Left renal cortex interstitium (tissue), 4 donors: ENCODE measurements around the gene KCNIP4. TPM values are rescaled to one million over a fixed set of nuclear protein-coding genes. Genes with fewer than 3 reads are reported as not detected.

Source experiments
- DNase-seq, 4 donors: peaks; one replicate each; pipeline ENCODE4 v3.0.0-alpha.2; 2013; ENCODE audit warnings: low read depth in 4 of 4, low spot score in 2 of 4, missing footprints in 1 of 4
- polyA plus RNA-seq, 4 donors: library from polyadenylated mRNA; unstranded; fragments of 120-200 nt; gene quantifications; one replicate each; pipeline ENCODE4 v1.2.1, GENCODE V29; 2013; ENCODE audit not compliant: insufficient read length in 4 of 4

The KCNIP4 gene
- polyA plus RNA-seq, 4 donors, result 12.3 to 15.6 (median 13.9) TPM

DNA sequence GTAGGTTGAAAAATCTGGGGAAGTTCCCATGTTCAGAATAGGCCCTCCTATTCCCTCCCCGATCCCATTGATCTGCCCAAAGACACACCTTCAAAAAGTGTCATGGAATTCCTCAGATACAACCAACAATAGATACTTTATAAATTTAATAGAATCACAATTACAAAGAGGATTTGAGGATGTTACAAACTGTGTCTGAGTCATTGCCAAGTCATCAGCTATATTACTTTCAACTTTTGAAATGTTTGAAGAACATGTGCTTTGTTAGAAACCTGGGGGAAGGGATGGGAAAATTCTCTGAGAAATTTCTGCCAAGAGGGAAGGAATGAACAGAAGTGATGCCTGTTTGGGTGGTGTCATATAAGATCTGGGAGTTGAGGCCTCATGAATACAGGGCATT, 46.7 kb downstream of the KCNIP4 start:
- no peak for DNase-seq

DNA sequence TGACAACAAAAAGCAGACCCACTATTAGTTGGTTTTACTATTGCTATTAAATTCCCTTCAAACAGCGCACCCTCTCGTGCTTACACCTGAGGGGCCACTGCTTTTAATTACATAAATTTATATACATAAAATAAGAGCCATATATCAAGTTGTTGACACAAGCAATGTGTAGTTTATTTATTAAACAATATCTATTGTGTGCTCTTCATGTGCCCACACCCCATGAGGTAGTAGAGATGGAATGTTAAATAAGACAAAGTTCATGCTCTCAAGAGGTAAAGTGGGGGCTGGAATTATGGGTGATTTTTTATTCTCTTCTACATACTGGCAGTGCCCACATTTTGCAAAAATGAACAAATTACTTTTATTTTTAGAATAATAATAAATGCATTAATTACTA, 47.3 kb downstream of the KCNIP4 start:
- no peak for DNase-seq

DNA sequence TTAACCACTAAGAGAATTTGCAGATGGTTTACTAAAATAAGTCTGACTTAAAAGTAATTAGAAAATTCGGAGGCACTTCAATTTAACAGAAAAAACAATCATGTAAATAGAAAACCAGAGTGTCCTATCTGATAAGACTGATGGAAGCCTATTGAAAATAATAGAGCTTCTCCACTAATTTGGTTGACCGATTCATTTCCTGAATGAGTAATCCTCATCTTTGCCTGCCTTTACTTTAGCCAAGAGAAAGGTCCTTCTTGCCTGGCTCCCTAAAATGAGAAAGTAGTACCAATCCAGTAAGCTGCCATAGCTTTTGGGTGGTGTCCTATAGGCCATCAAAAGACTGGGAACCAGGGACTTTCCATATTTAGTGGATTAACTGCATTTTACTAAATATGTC, 48.4 kb downstream of the KCNIP4 start:
- no peak for DNase-seq

DNA sequence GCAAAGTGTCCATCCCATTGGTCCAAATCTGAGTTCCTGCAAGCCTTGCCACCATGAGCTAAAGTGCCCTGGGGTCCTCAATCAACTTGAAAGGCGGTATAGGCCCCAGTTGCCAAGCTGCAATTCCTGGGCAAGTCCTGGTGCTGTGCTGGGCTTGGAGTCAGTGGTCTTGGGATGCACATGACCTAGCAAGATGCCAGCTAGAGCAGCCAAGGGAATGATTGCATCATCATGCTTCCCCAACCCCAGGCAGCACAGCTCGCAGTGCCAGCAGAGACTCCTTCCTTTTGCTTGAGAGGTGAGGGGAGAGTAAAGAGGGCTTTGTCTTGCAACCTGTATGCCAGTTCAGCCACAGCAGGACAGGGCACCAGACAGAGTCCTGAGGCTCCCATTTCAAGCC, 50.5 kb downstream of the KCNIP4 start:
- no peak for DNase-seq

DNA sequence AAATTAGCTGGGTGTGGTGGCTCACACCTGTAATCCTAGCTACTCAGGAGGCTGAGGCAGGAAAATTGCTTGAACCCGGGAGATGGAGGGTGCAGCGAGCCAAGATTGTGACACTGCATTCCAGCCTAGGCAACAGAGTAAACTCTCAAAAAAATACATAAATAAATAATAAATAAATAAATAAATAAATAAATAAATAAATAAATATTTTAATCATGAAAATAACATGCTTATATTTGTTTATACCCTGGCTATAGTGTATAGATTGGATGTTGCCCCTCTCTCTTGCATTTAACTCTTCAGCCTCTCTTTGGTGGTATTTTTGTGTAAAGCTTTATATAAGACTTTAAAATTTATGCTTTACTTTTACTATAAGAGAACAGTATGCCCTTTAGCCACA, 51.8 kb downstream of the KCNIP4 start:
- DNase-seq, result no peak

DNA sequence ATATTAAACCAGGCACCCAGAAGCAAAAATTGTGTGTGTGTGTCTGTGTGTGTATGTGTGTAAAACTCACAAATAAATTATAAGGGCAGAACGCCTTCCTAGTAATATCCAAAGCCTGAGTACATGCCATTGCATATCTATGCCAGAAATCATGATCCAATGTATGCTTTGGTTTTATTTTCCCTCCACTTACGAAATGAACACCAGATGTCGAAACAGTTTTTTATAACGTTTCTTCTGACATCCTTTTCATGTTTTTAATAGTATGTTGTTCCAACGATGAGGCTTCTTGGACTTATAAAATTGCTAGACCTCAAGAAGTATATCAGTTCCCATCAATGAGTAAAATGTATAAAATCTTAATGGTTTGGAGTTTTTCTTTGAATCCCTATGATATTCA, 55.4 kb downstream of the KCNIP4 start:
- DNase-seq, result no peak

DNA sequence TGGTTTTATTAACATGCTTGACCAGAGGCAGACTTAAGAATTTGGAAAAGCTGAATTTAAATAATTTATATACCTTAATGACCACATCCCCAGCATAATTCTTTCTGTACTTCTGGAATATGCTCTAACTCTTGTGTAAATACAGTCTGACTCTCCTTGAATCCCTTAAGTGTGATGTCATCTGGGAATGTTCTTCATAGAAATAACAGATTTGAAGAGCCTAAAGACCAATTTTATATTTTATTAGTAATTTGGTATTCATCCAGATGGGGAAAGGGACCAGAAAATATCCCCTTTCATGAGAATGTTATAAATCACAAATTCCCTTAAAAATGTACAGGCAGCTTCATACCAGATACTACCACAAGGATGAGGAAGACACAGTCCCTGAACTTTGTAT, 58.3 kb downstream of the KCNIP4 start:
- no peak for DNase-seq

DNA sequence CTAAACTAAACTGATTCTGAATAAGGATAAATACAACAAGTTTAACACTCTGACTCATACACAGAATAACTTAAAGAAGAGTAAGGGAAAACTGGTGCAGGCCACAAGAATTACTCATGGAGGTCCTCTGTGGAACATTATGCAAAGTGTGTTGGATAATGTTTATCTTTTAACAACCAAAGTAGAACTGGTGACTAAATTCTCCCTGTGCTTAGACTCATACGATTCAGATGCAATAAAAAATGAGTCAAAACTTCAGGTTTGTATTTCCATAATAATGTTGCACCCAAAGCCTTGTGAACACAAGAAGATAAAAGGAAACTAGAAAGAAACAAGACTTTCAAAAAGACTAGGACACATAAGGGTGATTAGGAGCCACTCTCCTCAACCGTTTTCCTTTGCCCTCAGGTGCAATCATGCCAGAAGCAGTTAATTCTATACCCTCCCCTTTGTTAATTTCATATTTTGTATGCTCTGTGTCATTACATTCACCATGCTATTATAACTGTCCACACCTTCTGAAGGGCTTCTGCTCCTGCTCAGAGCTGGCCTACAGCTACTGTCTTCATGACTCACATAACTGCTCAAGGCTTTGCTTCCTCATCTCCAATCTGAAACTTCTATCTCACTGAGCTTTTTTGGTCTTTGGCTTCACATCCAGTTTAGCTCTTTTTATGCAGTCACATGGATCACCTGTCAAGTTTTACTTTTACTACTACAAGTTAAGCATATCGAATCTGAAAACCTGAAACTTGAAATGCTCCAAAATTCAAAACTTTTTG, 60.2 kb downstream of the KCNIP4 start:
- DNase-seq, result no peak

DNA sequence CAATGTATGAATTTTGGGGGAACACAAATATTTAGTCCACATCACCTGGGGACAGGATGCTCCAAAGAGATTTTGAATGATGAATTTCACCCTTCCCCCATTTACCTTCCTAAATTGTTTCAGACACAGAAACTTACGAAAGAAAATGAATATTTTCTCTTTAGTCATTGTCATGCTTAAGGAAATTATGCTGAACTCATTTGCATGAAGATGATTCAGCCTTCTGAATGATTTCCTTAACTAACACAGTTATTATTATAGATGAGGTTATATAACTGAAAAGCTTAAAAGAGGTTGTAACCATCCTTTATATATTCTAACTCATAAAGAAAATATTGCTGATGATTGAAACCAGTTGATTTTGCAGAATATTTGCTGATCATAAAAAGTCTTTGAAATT, 61.1 kb downstream of the KCNIP4 start:
- no peak for DNase-seq

DNA sequence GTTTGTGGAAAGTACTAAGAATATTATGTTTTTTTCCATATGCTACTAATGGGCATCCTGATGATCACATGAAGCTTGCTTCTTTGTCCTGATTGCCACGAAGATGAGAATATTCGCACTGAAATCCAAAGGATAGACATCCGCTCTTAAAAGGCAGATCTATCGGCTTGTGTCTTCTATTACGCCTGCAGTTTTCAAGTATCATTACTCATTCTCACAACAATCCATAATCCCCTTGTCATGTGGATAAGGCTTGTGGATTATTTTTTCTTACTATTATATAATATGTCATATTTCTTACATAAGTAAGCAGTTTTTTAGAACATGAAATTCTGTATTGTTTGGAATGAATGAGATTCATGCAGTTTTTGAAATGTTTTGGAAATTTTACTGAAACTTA, 62.8 kb downstream of the KCNIP4 start:
- no peak for DNase-seq

DNA sequence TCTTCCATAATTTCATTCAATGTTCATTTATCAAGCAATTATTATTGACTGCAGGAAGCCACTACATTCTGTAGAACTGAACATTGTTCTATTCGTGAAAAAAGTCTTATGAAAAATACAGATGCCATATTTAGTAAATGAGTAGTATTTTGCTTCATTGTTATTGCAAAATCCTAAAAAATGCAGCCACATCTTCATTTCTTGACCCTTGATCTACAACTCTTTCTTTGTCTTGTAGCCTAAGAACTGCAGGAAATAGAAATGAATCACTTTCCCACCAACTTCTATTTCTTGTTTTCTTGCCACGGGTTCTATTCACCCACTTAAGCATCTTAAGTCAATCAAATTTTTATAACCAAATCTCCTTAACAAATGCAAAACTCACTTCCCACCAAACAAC, 63.3 kb downstream of the KCNIP4 start:
- no peak for DNase-seq

DNA sequence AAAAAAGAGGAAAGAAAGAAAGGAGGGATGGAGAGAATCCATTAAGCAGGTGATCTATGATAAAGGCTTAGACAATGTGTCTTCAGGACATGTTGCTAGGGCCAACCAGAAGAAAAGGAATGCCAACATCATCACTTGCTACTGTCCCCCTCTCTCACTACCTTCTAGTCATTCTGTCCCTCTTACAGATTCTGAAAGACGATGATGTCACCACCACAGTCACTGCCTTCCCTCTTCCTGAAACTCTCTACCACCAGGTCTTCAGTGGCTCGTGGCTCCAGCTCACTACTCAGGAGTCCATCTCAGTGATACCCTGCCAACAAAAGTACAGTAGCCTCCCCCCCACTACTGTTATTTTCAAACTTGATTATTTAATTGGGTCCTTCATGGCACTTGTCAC, 64.0 kb downstream of the KCNIP4 start:
- DNase-seq, result no peak

DNA sequence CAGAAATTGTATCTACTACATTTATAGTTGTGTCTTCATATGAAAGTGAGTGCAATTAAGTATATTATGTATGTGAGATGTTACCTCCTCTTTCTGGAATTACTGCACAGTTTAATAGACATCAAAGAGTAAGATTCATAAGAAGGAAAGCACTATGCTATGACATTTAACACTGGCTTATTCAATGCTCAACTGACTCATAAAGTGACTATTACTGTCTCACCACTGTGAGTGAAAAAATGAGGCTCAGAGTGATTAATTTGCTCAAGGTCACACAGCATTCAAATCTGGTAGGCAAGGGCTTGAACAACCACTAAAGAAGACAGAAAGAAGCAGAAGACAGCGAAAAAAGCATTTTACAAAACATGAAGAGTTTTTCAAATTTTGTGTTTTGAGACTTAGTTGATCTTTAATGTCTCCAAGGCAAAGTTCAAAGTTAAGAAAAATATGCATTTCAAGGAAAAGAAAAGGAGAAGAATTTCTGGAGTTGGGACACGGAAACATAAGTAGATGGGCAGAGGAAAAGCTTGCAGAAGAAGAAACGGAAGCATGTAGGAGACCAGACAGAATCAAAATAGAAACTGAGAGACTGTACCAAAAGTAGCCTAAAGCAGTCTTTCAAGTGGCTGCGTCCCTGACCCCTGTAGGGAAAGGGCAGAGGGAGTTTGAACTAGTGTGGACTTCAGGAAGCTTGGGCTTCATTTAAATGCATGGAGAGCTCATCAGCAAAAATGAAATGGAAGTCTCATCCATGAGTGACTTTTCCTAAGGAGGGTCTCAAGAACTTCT, 66.3 kb downstream of the KCNIP4 start:
- DNase-seq, result no peak

DNA sequence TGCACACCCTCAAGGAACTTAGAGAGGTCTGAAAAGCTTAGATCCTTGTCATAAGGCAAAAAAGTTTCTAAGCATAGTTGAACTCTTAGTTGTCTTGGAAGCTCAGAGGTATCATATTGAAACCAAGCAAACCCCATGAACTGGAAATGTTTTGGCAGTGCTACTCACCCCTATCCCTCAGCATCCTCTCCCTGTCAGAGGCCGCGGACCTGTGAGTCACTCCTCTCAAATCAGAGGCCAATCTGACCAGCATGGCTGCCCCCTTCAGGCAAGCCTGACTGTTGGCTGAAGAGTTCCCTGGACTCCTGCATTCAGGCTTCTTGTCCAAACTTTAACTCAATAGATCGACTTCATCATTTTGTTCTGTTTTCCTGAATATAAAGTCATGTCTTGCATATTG, 69.4 kb downstream of the KCNIP4 start:
- no peak for DNase-seq

DNA sequence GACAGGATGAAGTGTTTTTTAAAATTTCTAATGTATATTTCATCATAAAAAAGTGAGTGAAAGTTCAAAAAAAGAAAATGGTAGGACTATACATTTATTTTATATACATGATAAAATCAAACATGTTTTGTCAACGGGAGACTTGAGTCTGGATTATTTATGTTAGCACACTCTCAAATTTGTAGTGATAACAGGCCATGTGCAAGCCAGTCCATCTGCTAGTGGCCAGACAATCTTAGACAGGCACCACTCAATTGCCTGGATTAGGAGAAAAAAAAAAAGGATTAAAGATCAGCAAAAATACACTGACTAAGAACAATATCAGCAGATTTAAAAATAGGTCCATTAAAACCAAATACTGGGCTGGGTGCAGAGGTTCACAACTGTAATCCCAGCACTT, 71.9 kb downstream of the KCNIP4 start:
- no peak for DNase-seq

DNA sequence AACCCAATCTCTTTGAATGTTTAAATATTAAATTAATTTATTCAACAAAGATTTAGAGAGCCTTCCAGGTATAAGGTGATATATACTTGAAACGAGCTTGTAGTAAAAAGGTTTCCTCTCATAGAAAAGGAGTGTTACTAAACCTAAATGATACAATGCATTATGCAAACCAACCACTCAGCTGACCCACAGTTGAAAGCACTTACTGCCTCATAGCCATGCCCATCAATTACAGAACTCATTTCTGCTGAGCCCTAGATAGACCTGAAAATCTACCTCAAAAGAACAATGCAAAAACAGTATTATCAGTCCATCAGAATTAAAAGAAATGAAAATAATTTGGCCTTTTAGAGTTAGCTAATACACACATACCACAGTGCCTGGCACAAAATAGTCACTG, 75.4 kb downstream of the KCNIP4 start:
- no peak for DNase-seq

DNA sequence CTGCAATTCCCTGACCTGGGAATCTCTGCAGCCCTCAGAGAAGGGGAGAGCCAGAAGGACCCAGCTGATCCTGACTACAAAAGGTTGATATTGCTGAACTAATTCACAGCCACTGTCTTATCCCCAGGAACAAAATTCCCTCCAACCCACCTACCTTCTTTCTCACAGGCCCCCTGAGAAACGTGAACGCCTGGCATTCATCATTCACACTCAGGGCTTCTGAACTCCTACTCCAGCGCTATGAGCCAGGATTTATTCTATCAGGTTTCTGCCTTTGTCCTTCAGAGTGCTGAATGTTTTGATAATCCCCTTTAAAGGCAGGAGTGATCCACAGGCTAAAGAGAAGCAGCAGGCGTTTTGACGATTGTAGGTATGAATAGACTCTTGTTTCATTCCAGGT, 76.5 kb downstream of the KCNIP4 start:
- no peak for DNase-seq

DNA sequence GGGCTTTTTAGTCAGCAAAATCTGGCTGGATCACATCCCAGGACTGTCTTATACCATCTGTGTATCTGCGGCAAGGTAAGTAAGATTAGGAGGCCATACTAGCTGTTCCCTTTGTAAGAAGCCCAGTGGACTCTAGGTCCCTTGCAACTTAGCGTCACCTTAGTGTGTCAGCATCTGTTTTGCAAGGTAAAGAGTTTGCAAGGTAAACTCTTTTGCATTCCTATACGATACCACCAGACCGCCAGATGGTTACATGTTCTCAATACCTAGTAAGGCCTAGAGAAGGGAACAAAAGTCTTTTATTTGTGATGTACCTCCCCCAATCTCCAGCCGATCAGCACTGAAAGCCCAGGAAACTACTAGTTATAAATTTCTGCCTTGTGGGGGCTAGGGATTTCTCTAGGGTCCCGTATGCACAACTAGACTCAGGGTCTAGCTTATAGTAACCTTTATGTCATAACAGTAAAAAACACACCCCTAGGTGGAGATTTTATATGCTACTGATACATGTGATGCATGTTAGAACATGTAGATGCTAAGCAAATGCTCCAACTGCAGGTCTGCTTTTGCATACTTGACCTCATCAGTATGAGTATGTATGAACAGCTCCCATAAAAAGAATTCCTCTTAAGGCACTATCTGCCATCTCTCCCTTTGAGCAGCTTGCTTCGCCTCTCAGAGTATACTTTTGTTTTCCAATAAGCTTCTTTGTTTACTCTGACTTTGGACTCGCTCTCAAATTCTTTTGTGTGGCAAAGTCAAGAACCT, 78.4 kb downstream of the KCNIP4 start:
- no peak for DNase-seq

DNA sequence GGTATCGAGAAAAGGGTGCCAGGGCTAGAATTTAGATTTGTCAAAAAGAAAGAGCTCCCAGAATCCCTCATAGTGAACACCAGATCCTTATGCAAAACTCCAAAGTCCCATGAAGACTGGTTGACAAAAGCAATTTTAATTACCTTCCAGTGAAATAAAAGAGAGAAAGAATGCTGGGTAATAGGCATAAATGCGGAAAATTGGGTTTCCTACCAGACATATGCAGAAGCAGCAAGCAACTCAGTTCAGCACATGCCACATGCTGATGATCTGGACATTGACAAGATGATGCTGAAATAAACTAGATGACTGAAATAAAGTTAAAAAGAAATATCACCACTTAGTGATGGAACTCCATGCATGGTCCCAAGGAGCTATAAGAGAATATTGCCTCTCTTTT, 83.9 kb downstream of the KCNIP4 start:
- no peak for DNase-seq

DNA sequence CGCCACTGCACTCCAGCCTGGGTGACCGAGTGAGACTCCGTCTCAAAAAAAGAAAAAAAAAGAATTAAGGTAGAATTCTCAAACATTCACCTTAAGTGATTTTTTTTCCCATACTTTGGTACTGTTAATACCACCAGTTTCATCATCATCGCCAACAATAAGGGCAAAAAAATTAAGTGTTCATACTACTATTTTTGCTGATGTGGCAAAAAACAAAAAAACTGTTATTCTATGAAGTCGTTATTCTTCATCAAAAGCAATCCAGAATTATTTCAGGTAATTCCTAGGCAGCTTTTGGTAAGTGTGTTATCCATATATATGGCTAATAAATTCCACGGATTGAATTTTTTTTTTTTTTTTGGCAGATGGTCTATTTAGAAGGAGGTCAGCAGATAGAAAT, 85.7 kb downstream of the KCNIP4 start:
- DNase-seq, result no peak

DNA sequence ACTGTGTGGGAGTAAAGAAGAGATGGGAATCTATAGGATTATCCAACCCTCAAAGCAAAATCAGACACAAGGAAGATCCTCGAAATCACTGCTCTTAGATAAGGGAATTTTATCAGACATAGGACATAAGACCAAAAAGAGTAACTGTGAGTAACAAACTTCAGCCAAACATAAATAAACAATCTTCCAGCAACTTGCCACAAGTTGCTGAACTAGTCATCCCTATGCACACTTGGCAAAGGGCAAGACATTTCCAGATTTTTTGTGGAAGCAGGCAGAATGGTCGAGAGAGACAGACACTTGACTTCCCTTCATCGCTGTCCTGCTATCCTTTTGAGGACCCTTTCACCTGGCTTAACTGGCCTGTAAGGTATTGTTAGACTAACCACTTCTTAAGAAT, 89.6 kb downstream of the KCNIP4 start:
- DNase-seq, result no peak

DNA sequence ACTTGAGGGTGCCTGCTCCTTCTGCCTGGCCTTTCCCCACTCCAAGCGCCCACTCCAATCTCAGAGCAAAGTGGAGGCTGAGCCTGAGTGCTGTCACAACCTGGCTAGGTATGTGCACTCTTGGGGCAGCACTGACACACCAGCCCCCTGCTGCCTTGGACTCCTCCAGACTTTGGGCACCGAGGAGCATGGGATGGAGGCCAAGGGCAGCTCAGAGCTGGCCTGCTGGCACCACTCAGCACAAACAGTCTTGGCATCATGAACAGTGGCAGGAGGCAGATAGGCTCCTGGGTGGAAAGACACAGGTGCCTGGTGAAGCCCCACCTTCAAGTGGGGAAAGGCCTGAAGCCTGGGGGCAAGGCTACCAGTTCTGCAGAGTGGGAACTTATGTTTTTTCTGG, 91.8 kb downstream of the KCNIP4 start:
- no peak for DNase-seq
